ENCODE measurements around the gene ETV1. TPM values are rescaled to one million over a fixed set of nuclear protein-coding genes. Genes with fewer than 3 reads are reported as not detected.

The ETV1 gene
- total RNA-seq, 1 donor from 2014 or later = 3.3 TPM

GRCh38 chr7:13878154-13878553 lies 111.3 kb downstream of the ETV1 start:
- no peak for ATAC-seq

- ATAC-seq = no peak
These were observed 113.9 kb downstream of the ETV1 start for GRCh38 chr7:13875496-13876074.

GRCh38 chr7:13874783-13875182 lies 114.7 kb downstream of the ETV1 start:
- ATAC-seq = no peak

GRCh38 chr7:13872709-13873108 lies 116.8 kb downstream of the ETV1 start:
- no peak for ATAC-seq

- ATAC-seq = no peak
These were observed 118.5 kb downstream of the ETV1 start for GRCh38 chr7:13871008-13871407.

GRCh38 chr7:13860734-13861133 lies 128.7 kb downstream of the ETV1 start:
- ATAC-seq = peak; percentile 55

GRCh38 chr7:13856012-13856411 lies 133.5 kb downstream of the ETV1 start:
- ATAC-seq = no peak

GRCh38 chr7:13852281-13852968 lies 137.0 kb downstream of the ETV1 start:
- no peak for ATAC-seq

- no peak for ATAC-seq
These were observed 137.7 kb downstream of the ETV1 start for GRCh38 chr7:13851736-13852135.

- ATAC-seq = peak; percentile 92
These were observed 139.2 kb downstream of the ETV1 start for GRCh38 chr7:13850185-13850752.

GRCh38 chr7:13849163-13849892 lies 140.1 kb downstream of the ETV1 start:
- no peak for ATAC-seq

GRCh38 chr7:13848681-13849131 lies 140.8 kb downstream of the ETV1 start:
- ATAC-seq = no peak

GRCh38 chr7:13846386-13846785 lies 143.1 kb downstream of the ETV1 start:
- no peak for ATAC-seq

GRCh38 chr7:13845601-13846000 lies 143.9 kb downstream of the ETV1 start:
- ATAC-seq = no peak

- ATAC-seq = no peak
These were observed 144.5 kb downstream of the ETV1 start for GRCh38 chr7:13844954-13845353.

GRCh38 chr7:13841284-13841683 lies 148.2 kb downstream of the ETV1 start:
- no peak for ATAC-seq
